GM12878 (cell line): ENCODE results near the gene MLXIP. TPM values are rescaled to one million over a fixed set of nuclear protein-coding genes. Genes with fewer than 3 reads are reported as not detected.

Experiments used
- ATAC-seq: fragments of 200-7000 bp; cut with Tn5 transposase; 3 replicates; pipeline ENCODE4 v1.9.1; 2020; ENCODE audit warnings: mild to moderate bottlenecking, moderate library complexity
- BruUV-seq: library from RNA; stranded (reverse); fragments of 400-500 nt; replicated peaks from 2 replicates; lab custom pipeline; 2021; lab: Mats Ljungman, UMichigan
- CTCF ChIA-PET: fragments of 300-600 bp; sonication (Branson Sonifier 250); formaldehyde crosslinking; extraction: SDS; loops from one replicate; lab custom pipeline; 2021; ENCODE audit warnings: inconsistent platforms; lab: Yijun Ruan, JAX
- POLR2A ChIA-PET: fragments of 350-600 bp; formaldehyde crosslinking; extraction: SDS; loops from one replicate; lab custom pipeline; 2021; ENCODE audit warnings: inconsistent platforms; lab: Charles Lee
- RAD21 ChIA-PET: fragments of 300-600 bp; sonication (Branson Sonifier 250); formaldehyde crosslinking; loops from one replicate; lab custom pipeline; 2023; ENCODE audit warnings: antibody characterized with exemption; ENCODE audit not compliant: unreplicated experiment; lab: Charles Lee
- SMC1A ChIA-PET: fragments of 300-600 bp; sonication (Branson Sonifier 250); formaldehyde crosslinking; loops from one replicate; lab custom pipeline; 2023; ENCODE audit not compliant: unreplicated experiment, uncharacterized antibody; lab: Charles Lee
- DNase-seq: peaks from one replicate; pipeline ENCODE4 v3.0.0-alpha.2; 2011; ENCODE audit warnings: low read depth, low spot score
- FAIRE-seq: peaks from 3 replicates; lab custom pipeline; 2011; peaks lifted over from hg19 to GRCh38; lab: Jason Lieb, UNC
- H2AFZ ChIP-seq: 2 replicates; pipeline ENCODE4 v1.6.0; 2011; ENCODE audit warnings: low read depth, low read length, control low read depth; ENCODE audit not compliant: control insufficient read depth
- H3K27ac ChIP-seq: 2 replicates; pipeline ENCODE4 v1.5.1; 2011; ENCODE audit warnings: control low read depth; ENCODE audit not compliant: control insufficient read depth, insufficient read depth
- H3K27me3 ChIP-seq, 2 experiments: replicated peaks in 1 of 2; 2 replicates each; pipeline versions ENCODE4 v1.6.0 to v1.6.1; 2011; ENCODE audit warnings: low read length in 1 of 2; ENCODE audit not compliant: control insufficient read depth in 2 of 2, insufficient read depth in 2 of 2
- H3K36me3 ChIP-seq, 2 experiments: 2 replicates each; pipeline ENCODE4 v1.5.1; 2011; ENCODE audit warnings: low read length in 1 of 2; ENCODE audit not compliant: control insufficient read depth in 2 of 2, insufficient read depth in 2 of 2
- H3K4me1 ChIP-seq: 2 replicates; pipeline ENCODE4 v1.6.1; 2011; ENCODE audit warnings: mild to moderate bottlenecking, low read length, moderate library complexity, mixed read lengths; ENCODE audit not compliant: control insufficient read depth, insufficient read depth
- H3K4me2 ChIP-seq: 2 replicates; pipeline ENCODE4 v1.6.0; 2011; ENCODE audit warnings: control low read depth; ENCODE audit not compliant: control insufficient read depth, insufficient read depth
- H3K4me3 ChIP-seq: fragments of 200-600 bp; sonication (generic); 2 replicates; pipeline ENCODE4 v1.5.1; 2016
- H3K79me2 ChIP-seq: 2 replicates; pipeline ENCODE4 v1.6.0; 2011; ENCODE audit warnings: low read length; ENCODE audit not compliant: control insufficient read depth, insufficient read depth
- H3K9ac ChIP-seq: 2 replicates; pipeline ENCODE4 v1.8.0; 2011; ENCODE audit warnings: low read length, control low read depth, mixed read lengths; ENCODE audit not compliant: control insufficient read depth, insufficient read depth
- H3K9me3 ChIP-seq: replicated peaks from 3 replicates; pipeline ENCODE4 v1.5.1; 2011; ENCODE audit warnings: mild to moderate bottlenecking, low read length; ENCODE audit not compliant: control insufficient read depth, insufficient read depth
- H4K20me1 ChIP-seq: 2 replicates; pipeline ENCODE4 v1.6.0; 2011; ENCODE audit not compliant: control insufficient read depth, insufficient read depth
- CBX3 ChIP-seq: fragments of 200-600 bp; sonication (generic); IDR thresholded peaks from 2 replicates; pipeline ENCODE4 v1.6.1; 2016; ENCODE audit warnings: low read depth, borderline replicate concordance
- E2F4 ChIP-seq: IDR thresholded peaks from 2 replicates; pipeline ENCODE4 v1.6.1; 2012; ENCODE audit warnings: low read depth, low read length, improper control_type of control experiment
- ELK1 ChIP-seq: IDR thresholded peaks from 2 replicates; pipeline ENCODE4 v1.6.1; 2012; ENCODE audit warnings: low read depth, low read length, improper control_type of control experiment
- FOS ChIP-seq: IDR thresholded peaks from 3 replicates; pipeline ENCODE4 v1.6.1; 2011; ENCODE audit warnings: borderline replicate concordance; ENCODE audit not compliant: insufficient read length; ENCODE audit errors: extremely low read depth
- MTA2 ChIP-seq: fragments of 450-650 bp; IDR thresholded peaks from 2 replicates; pipeline ENCODE4 v1.6.1; 2016; ENCODE audit warnings: low read depth, mild to moderate bottlenecking, moderate library complexity
- MTA3 ChIP-seq: IDR thresholded peaks from 2 replicates; pipeline ENCODE4 v1.6.1; 2012; ENCODE audit warnings: low read length, inconsistent platforms, borderline replicate concordance
- NR2F1 ChIP-seq: fragments of 450-650 bp; conservative IDR thresholded peaks from 2 replicates; pipeline ENCODE4 v1.6.1; 2017; ENCODE audit warnings: mild to moderate bottlenecking
- SMC3 ChIP-seq: IDR thresholded peaks from 2 replicates; pipeline ENCODE4 v1.6.1; 2011; ENCODE audit warnings: low read length, improper control_type of control experiment, borderline replicate concordance
- SREBF1 ChIP-seq: IDR thresholded peaks from 2 replicates; pipeline ENCODE4 v1.6.1; 2012; ENCODE audit warnings: mild to moderate bottlenecking, low read length
- SRF ChIP-seq, 2 experiments: IDR thresholded peaks; 2 replicates each; pipeline ENCODE4 v1.6.1; 2011; ENCODE audit warnings: low read depth in 2 of 2, low read length in 2 of 2, mild to moderate bottlenecking in 1 of 2, moderate library complexity in 1 of 2
- TBL1XR1 ChIP-seq: IDR thresholded peaks from 2 replicates; pipeline ENCODE4 v1.6.1; 2012; ENCODE audit warnings: low read depth, low read length, improper control_type of control experiment
- YBX1 ChIP-seq: fragments of 450-650 bp; IDR thresholded peaks from 2 replicates; pipeline ENCODE4 v1.6.1; 2016; ENCODE audit warnings: antibody characterized with exemption
- ZNF217 ChIP-seq: fragments of 450-650 bp; IDR thresholded peaks from 2 replicates; pipeline ENCODE4 v1.6.1; 2017; ENCODE audit warnings: antibody characterized with exemption, mild to moderate bottlenecking
- WGBS: methylation state at CpG from one replicate; pipeline ENCODE4 v1.1.6; 2016; ENCODE audit warnings: low lambda C conversion rate; ENCODE audit not compliant: insufficient replicate concordance, insufficient coverage; ENCODE audit errors: missing lambda C conversion rate; 5-methylcytosine and 5-hydroxymethylcytosine counted together
- in situ Hi-C: fragments of 300-500 bp; cut with MboI; formaldehyde crosslinking; loops from 9 replicates; pipeline ENCODE4 v1.14.3; 2018; ENCODE audit warnings: mixed read lengths
- intact Hi-C: fragments of 100-400 bp; cut with micrococcal nuclease; formaldehyde crosslinking; loops from one replicate; pipeline ENCODE4 v1.14.2; 2022; ENCODE audit not compliant: unreplicated experiment
- polyA plus RNA-seq, 11 experiments: library from polyadenylated mRNA; depleted of rRNA in 4 of 11; unstranded in 6 of 11; stranded (reverse) in 5 of 11; fragments of >200 nt; fragmentation: Nextera tagmentation in 4 of 11; fragmentation: Illumina TruSeq in 1 of 11; extraction: Ambion mirVana in 4 of 11; extraction: Trizol in 1 of 11; gene quantifications; 1 replicate in 1 of 11; 2 replicates in 10 of 11; pipeline versions ENCODE4 v1.2.1 to v1.2.3, GENCODE V29; 2011 to 2016; ENCODE audit warnings: inconsistent platforms in 2 of 11, missing spikeins in 2 of 11, low read depth in 1 of 11
- total RNA-seq, 4 experiments: library from RNA; depleted of rRNA in 3 of 4; stranded (reverse); fragments of >200 nt in 3 of 4; fragmentation: Illumina TruSeq in 1 of 4; extraction: Trizol in 1 of 4; gene quantifications; 2 replicates each; pipeline versions ENCODE4 v1.2.1 to v1.2.3, GENCODE V29; 2013 to 2021
- TF ChIP-seq, protein P1 (sequence below): fragments of 450-650 bp; IDR thresholded peaks from 2 replicates; pipeline ENCODE4 v1.6.1; 2017; ENCODE audit warnings: mild to moderate bottlenecking
- TF ChIP-seq, protein P2 (sequence below): fragments of 150-350 bp; IDR thresholded peaks from 2 replicates; pipeline ENCODE4 v1.6.1; 2014; ENCODE audit warnings: mild to moderate bottlenecking, low read depth, low read length

MLXIP gene
- total and polyA plus RNA-seq, 10 of the 15 experiments (the other 5 are each of a cell fraction or from before 2014, with no cell fraction given): 1.1 to 23.7 (median 7.0) TPM

DNA sequence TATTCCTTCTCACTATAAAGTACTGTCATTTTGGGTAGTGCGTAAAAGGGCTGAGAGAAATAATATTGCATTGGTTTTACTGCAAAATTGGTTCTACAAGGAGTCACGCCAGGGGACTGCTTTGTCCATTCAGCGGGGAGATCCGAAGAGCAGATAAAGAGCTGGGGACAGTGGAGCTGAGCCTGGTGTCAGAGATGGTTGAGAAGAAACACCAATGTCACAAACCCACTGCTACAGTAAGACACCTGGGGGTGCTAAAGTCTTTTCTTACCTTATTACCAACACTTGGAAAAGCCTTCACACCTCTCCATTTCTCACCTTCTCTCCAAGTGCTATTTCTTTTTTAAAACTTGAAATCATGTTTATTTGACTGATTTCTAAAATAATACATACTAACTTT is 81.3 kb downstream of the MLXIP start (continued):
- TF ChIP-seq, protein P1, sequence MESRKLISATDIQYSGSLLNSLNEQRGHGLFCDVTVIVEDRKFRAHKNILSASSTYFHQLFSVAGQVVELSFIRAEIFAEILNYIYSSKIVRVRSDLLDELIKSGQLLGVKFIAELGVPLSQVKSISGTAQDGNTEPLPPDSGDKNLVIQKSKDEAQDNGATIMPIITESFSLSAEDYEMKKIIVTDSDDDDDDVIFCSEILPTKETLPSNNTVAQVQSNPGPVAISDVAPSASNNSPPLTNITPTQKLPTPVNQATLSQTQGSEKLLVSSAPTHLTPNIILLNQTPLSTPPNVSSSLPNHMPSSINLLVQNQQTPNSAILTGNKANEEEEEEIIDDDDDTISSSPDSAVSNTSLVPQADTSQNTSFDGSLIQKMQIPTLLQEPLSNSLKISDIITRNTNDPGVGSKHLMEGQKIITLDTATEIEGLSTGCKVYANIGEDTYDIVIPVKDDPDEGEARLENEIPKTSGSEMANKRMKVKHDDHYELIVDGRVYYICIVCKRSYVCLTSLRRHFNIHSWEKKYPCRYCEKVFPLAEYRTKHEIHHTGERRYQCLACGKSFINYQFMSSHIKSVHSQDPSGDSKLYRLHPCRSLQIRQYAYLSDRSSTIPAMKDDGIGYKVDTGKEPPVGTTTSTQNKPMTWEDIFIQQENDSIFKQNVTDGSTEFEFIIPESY: no peak

DNA sequence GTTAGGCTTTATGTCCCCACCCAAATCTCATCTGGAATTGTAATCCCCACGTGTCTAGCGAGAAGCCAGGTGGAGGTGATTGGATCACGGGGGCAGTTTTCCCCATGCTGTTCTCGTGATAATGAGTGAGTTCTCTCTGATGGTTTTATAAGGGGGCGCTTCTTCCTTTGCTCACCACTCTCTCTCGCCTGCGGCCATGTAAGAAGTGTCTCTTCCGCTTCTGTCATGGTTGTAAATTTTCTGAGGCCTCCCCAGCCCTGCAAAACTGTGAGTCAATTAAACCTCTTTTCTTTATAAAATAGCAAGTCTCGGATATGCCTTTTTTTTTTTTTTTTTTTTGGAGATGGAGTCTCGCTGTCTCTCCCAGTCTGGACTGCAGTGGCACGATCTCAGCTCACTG is 82.2 kb downstream of the MLXIP start:
- Histone ChIP-seq H3K4me3 (no peak overlapping the region), H3K9ac (no peak overlapping the region), H3K36me3 (no peaks in the 10 kb centered on the region), H3K4me1 (peaks cover 14% of the 10 kb centered on the region), H3K27me3 (no peaks in the 10 kb centered on the region), H3K79me2 (no peaks in the 10 kb centered on the region), H2AFZ (no peak overlapping the region), H3K9me3 (no peaks in the 10 kb centered on the region), H4K20me1 (no peaks in the 10 kb centered on the region), H3K4me2 (no peak overlapping the region), H3K27ac (no peak overlapping the region)
- FAIRE-seq (no peak), DNase-seq (no peak), ATAC-seq (no peak)
- intact Hi-C loops: no loop called here
- RAD21 ChIA-PET: interaction anchor here (0.6 to 0.7 kb wide), 2 partner anchors 64 to 777 kb away, joined by 3 to 4 read pairs; no protein-coding TSS in a partner anchor
- POLR2A ChIA-PET: no interaction called here
- no TSS peak for BruUV-seq
- CTCF ChIA-PET: no interaction called here
- WGBS: 77% methylated on average over 10 of the region's 11 CpGs
- in situ Hi-C loops: no loop called here
- SMC1A ChIA-PET: no interaction called here
- no peak for TF ChIP-seq CBX3
- TF ChIP-seq MTA3: no peak
- no peak for TF ChIP-seq E2F4
- no peak for TF ChIP-seq ZNF217
- no peak for TF ChIP-seq TBL1XR1
- no peak for TF ChIP-seq NR2F1
- no peak for TF ChIP-seq SREBF1
- TF ChIP-seq, protein P2, sequence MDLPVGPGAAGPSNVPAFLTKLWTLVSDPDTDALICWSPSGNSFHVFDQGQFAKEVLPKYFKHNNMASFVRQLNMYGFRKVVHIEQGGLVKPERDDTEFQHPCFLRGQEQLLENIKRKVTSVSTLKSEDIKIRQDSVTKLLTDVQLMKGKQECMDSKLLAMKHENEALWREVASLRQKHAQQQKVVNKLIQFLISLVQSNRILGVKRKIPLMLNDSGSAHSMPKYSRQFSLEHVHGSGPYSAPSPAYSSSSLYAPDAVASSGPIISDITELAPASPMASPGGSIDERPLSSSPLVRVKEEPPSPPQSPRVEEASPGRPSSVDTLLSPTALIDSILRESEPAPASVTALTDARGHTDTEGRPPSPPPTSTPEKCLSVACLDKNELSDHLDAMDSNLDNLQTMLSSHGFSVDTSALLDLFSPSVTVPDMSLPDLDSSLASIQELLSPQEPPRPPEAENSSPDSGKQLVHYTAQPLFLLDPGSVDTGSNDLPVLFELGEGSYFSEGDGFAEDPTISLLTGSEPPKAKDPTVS: no peak
- no peak for TF ChIP-seq SMC3
- no peak for TF ChIP-seq FOS
- TF ChIP-seq SRF (IDR thresholded peaks at IDR 0.05; ENCODE audit: low read depth in 2 of 2, low read length in 2 of 2): no peak
- TF ChIP-seq YBX1: no peak
- TF ChIP-seq, protein P1: no peak
- TF ChIP-seq MTA2: no peak
- TF ChIP-seq ELK1: no peak
